Left renal cortex interstitium (tissue), 4 donors: ENCODE results near the gene CXCR3. TPM values are rescaled to one million over a fixed set of nuclear protein-coding genes. Genes with fewer than 3 reads are reported as not detected.

Experiments
- polyA plus RNA-seq, 4 donors: library from polyadenylated mRNA; unstranded; fragments of 120-200 nt; gene quantifications; one replicate each; pipeline ENCODE4 v1.2.1, GENCODE V29; 2013; ENCODE audit not compliant: insufficient read length in 4 of 4

The CXCR3 gene
- polyA plus RNA-seq, 4 donors: 0.09 to 0.22 TPM; not detected in 2

Other genes starting within 250 kb of the CXCR3 start
- 100 to 1,000 TPM; 133 to 308 (median 229) TPM for gene OGT, start 85.4 kb downstream of the CXCR3 start, polyA plus RNA-seq
- gene GCNA, start 40.1 kb downstream of the CXCR3 start, polyA plus RNA-seq: 1 to 10 TPM; 1.3 to 3.7 (median 2.6) TPM
- not detected for gene CXorf49, start 99.8 kb upstream of the CXCR3 start, polyA plus RNA-seq
- gene CXorf49B, start 144.8 kb upstream of the CXCR3 start, polyA plus RNA-seq: not detected